ENCODE data around the gene IQCH.

The IQCH gene

DNA sequence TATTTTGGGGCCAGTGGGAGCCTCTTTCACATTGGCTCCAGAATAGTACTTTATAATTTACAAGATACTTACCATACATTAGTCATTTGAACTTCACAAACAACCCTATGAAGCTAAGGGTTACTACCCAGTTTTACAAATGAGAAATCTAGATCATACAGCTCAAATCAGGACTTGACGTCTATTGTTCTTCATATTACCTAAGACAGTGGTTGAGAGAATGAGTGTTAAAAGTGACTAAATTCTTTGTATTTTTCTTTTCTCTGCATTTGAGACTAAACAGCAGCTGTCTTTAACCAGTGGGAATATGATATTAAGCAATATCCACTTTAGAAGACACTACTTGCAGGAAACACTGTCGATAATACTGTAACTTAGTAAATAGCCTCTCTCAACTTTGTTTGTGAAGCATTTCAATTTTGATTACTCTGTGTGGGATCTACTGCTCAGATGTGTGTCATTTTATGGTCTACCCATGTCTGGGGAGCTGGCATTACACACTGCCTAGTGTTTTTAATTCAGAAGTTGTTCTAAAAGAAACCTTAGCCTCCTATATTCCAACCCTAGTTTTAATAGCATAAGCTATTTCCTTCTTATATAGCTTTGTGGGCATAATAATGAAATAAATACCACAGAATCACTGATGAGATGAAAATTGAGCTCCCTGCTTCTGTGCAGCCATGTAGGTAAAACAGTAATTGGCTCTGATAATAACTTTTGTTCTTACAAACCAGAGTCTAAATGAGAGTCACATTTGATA is 45.9 kb downstream of the IQCH start:
- no peak for DNase-seq (ENCODE audit: low spot score)

DNA sequence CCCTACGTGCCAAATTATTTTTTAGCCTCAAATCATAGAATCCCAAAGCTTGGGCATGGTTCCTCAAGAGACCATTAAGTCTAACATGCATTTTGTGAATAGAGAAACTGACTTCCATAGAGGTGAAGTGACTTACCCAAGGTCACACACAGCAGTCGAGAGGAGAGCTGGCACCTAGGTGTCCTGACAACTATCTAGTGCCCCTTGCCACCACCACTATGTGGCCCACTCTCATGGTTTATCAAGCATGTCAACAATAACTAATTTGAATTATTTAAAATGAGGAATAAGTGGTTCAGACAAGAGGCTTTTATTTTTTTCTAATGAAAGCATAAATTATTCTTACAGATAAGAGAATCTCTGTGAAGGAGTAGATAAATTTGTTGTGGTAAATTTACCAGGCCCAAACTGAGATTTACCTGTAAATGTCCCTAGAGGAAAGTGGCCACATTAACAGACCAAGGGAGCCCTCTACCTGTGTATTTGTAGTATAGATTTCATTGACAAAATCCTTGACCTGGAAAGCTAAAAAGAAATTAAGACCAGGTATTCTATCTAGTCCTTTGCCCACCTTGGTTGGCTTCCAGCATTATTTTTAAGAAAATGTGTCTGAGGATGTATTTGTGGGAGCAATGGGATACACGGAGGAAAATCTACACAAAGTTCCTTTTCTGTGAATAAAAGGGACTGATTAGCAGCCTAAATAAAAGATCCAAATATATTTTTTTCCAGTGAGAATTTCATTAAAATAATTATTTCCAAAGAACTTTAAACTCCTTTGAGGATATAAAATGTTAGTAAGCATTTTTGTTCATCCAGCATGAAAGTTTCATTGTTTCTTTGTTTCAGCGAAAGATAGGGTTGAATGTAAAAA is 49.1 kb downstream of the IQCH start:
- DNase-seq (ENCODE audit: low spot score): peak; percentile 9

GRCh38 chr15:67304778-67305177 is 50.2 kb downstream of the IQCH start:
- DNase-seq (ENCODE audit: low spot score): no peak

GRCh38 chr15:67305506-67305905 is 50.9 kb downstream of the IQCH start:
- DNase-seq (ENCODE audit: low spot score): no peak

DNA sequence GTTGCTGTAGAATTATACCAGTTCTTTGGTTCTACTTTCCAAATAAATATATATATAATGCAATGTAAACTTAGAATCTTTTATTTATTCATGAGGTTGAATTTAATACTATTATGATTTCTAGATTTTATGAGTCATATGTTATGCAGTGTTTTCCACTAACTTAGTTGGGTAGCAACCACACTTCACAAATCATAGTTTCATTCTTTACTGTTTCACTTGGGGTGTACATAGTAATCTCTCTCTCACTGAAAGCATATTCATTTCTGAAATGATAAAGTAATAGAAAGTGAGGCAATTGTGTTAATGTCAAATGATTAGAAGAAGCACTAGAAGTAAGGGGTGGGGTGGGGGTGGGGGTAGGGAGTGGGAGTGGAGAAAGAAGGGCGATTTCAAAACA is 52.6 kb downstream of the IQCH start:
- no peak for DNase-seq (ENCODE audit: low spot score)

GRCh38 chr15:67307889-67308597 is 53.5 kb downstream of the IQCH start:
- DNase-seq (ENCODE audit: low spot score): no peak

GRCh38 chr15:67311731-67312130 is 57.1 kb downstream of the IQCH start:
- no peak for DNase-seq (ENCODE audit: low spot score)

- no peak for DNase-seq (ENCODE audit: low spot score)
Observed at GRCh38 chr15:67319961-67320360, 65.4 kb downstream of the IQCH start.

GRCh38 chr15:67321352-67321751 is 66.8 kb downstream of the IQCH start:
- DNase-seq (ENCODE audit: low spot score): no peak

DNA sequence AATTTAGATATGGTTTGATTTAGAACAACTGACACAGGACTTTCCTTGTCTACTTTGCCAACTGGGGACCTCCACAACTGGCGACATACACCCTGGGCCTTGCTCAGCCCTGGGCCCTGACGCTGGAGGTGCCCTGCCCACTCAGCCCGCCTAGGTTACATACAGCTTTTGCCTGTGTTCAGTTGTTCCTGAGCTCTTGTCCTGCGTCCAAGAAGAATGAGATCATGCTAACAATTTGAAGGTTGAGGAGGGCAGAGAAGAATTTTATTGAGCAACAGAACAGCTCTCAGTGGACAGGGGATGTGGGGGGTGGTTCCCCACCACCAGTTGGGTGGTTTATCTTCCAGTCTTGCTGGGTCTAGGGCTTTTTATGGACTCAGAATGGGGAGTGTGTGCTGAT is 67.9 kb downstream of the IQCH start:
- no peak for DNase-seq (ENCODE audit: low spot score)

- DNase-seq (ENCODE audit: low spot score): no peak
Observed at GRCh38 chr15:67327312-67327711, 72.7 kb downstream of the IQCH start.

- DNase-seq (ENCODE audit: low spot score): no peak
Observed at GRCh38 chr15:67327737-67328136, 73.2 kb downstream of the IQCH start.

- DNase-seq (ENCODE audit: low spot score): no peak
Observed at GRCh38 chr15:67329984-67330733, 75.6 kb downstream of the IQCH start.

GRCh38 chr15:67331676-67332075 is 77.1 kb downstream of the IQCH start:
- DNase-seq (ENCODE audit: low spot score): peak; percentile 22

- no peak for DNase-seq (ENCODE audit: low spot score)
Observed at GRCh38 chr15:67335026-67335425, 80.4 kb downstream of the IQCH start.

GRCh38 chr15:67335534-67336222 is 81.1 kb downstream of the IQCH start:
- DNase-seq (ENCODE audit: low spot score): no peak

DNA sequence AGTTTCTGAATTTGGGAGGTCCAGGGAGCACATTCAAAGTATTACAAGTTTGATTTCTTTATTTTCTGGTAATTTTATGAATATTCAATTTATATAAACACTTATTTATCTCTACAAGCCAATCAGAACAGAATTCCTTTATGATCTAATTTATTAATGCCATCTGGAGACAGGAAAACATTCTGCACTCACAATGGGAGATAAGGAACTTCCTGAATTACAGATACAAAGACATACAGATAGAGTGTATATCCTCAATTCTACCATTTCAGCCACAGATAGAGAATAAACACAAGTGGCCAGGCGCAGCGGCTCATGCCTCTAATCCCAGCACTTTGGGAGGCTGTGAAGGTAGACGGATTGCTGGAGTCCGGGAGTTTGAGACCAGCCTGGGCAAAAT is 86.0 kb downstream of the IQCH start:
- no peak for DNase-seq (ENCODE audit: low spot score)

GRCh38 chr15:67341539-67341938 is 87.0 kb downstream of the IQCH start:
- no peak for DNase-seq (ENCODE audit: low spot score)

GRCh38 chr15:67343206-67343605 is 88.6 kb downstream of the IQCH start:
- DNase-seq (ENCODE audit: low spot score): no peak

- no peak for DNase-seq (ENCODE audit: low spot score)
Observed at GRCh38 chr15:67349634-67350033, 95.0 kb downstream of the IQCH start.

DNA sequence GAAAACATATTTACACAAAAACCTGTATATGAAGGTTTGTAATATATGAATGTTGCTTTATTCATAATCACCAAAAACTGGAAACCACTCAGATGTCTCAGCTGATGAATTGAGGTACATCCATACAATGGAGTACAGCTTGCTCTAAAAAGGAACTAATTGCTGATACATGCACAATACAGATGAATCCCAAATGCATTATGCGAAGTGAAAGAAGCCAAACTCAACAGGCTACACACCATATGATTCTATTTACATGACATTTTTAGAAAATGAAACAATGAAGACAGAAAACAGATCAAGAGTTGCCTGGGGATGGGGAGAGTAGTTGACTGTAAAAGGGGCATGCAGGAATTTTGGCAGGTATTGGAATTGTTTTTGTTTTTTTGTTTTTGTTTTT is 95.5 kb downstream of the IQCH start:
- DNase-seq (ENCODE audit: low spot score): no peak
